H9 (cell line): ENCODE data around the gene ACOXL. TPM values are rescaled to one million over a fixed set of nuclear protein-coding genes. Genes with fewer than 3 reads are reported as not detected.

Experiments used
- DNase-seq: peaks from one replicate; pipeline ENCODE4 v3.0.0-alpha.2; 2017
- H2AFZ ChIP-seq: one replicate; pipeline ENCODE4 v1.6.1; 2013; ENCODE audit warnings: mild to moderate bottlenecking, low read length, control low read depth, moderate library complexity
- H2AK5ac ChIP-seq: 2 replicates; pipeline ENCODE4 v1.6.1; 2013; ENCODE audit warnings: low read length, control low read depth, mixed read lengths; ENCODE audit not compliant: insufficient read length
- H2BK120ac ChIP-seq: one replicate; pipeline ENCODE4 v1.6.1; 2013; ENCODE audit warnings: low read depth, mild to moderate bottlenecking, low read length, control low read depth, inconsistent platforms; ENCODE audit not compliant: poor library complexity, severe bottlenecking
- H2BK12ac ChIP-seq: 2 replicates; pipeline ENCODE4 v1.6.1; 2013; ENCODE audit warnings: low read length, control low read depth, mixed read lengths, low read depth; ENCODE audit not compliant: insufficient read length
- H2BK15ac ChIP-seq: 2 replicates; pipeline ENCODE4 v1.6.1; 2013; ENCODE audit warnings: low read depth, low read length, control low read depth
- H2BK20ac ChIP-seq: one replicate; pipeline ENCODE4 v1.6.1; 2013; ENCODE audit warnings: low read depth, mild to moderate bottlenecking, low read length, control low read depth, inconsistent platforms; ENCODE audit not compliant: poor library complexity, severe bottlenecking
- H2BK5ac ChIP-seq: 2 replicates; pipeline ENCODE4 v1.6.1; 2013; ENCODE audit warnings: low read length, control low read depth, mixed read lengths; ENCODE audit not compliant: insufficient read length
- H3K14ac ChIP-seq: 2 replicates; pipeline ENCODE4 v1.6.1; 2013; ENCODE audit warnings: low read length, control low read depth; ENCODE audit not compliant: insufficient read depth
- H3K18ac ChIP-seq: 2 replicates; pipeline ENCODE4 v1.6.1; 2013; ENCODE audit warnings: low read depth, mild to moderate bottlenecking, mixed read lengths, low read length, control low read depth; ENCODE audit not compliant: insufficient read length
- H3K23ac ChIP-seq: 2 replicates; pipeline ENCODE4 v1.6.1; 2013; ENCODE audit warnings: low read length, control low read depth, mixed read lengths, low read depth; ENCODE audit not compliant: insufficient read length
- H3K23me2 ChIP-seq: 2 replicates; pipeline ENCODE4 v1.6.1; 2013; ENCODE audit warnings: low read depth, mild to moderate bottlenecking, mixed read lengths, low read length, control low read depth; ENCODE audit not compliant: insufficient read length, poor library complexity, severe bottlenecking
- H3K27ac ChIP-seq: 2 replicates; pipeline ENCODE4 v1.5.1; 2013; ENCODE audit warnings: low read length, control low read depth, mixed read lengths, low read depth; ENCODE audit not compliant: insufficient read length
- H3K27me3 ChIP-seq: 2 replicates; pipeline ENCODE4 v1.6.1; 2013; ENCODE audit warnings: low read length, control low read depth, inconsistent platforms; ENCODE audit not compliant: insufficient read depth
- H3K4ac ChIP-seq: 2 replicates; pipeline ENCODE4 v1.6.1; 2013; ENCODE audit warnings: low read depth, mild to moderate bottlenecking, control low read depth, inconsistent platforms, low read length, moderate library complexity
- H3K4me1 ChIP-seq: 2 replicates; pipeline ENCODE4 v1.6.1; 2013; ENCODE audit warnings: low read length, control low read depth, inconsistent platforms; ENCODE audit not compliant: insufficient read depth
- H3K4me2 ChIP-seq: 2 replicates; pipeline ENCODE4 v1.6.1; 2013; ENCODE audit warnings: low read length, control low read depth, mixed read lengths; ENCODE audit not compliant: insufficient read length, insufficient read depth
- H3K56ac ChIP-seq: 2 replicates; pipeline ENCODE4 v1.6.1; 2013; ENCODE audit warnings: low read depth, mild to moderate bottlenecking, mixed read lengths, low read length, control low read depth; ENCODE audit not compliant: insufficient read length
- H3K79me1 ChIP-seq: 2 replicates; pipeline ENCODE4 v1.6.1; 2013; ENCODE audit warnings: low read depth, mild to moderate bottlenecking, moderate library complexity, low read length, control low read depth, inconsistent platforms; ENCODE audit not compliant: insufficient read depth, poor library complexity, severe bottlenecking
- H3K79me2 ChIP-seq: 2 replicates; pipeline ENCODE4 v1.6.1; 2013; ENCODE audit warnings: low read length, control low read depth, inconsistent platforms; ENCODE audit not compliant: insufficient read depth
- H3K9ac ChIP-seq: 2 replicates; pipeline ENCODE4 v1.6.1; 2013; ENCODE audit warnings: low read length, control low read depth, mixed read lengths; ENCODE audit not compliant: insufficient read length; ENCODE audit errors: extremely low read depth
- H3K9me3 ChIP-seq: one replicate; pipeline ENCODE4 v1.6.1; 2013; ENCODE audit warnings: low read depth, low read length, inconsistent platforms; ENCODE audit not compliant: control insufficient read depth
- H3T11ph ChIP-seq: one replicate; pipeline ENCODE4 v1.6.1; 2013; ENCODE audit warnings: mild to moderate bottlenecking, low read length, control low read depth, inconsistent platforms
- H4K20me1 ChIP-seq: one replicate; pipeline ENCODE4 v1.6.1; 2013; ENCODE audit not compliant: control insufficient read depth, insufficient read length, insufficient read depth
- H4K5ac ChIP-seq: 2 replicates; pipeline ENCODE4 v1.6.1; 2013; ENCODE audit warnings: low read depth, mild to moderate bottlenecking, mixed read lengths, low read length, control low read depth; ENCODE audit not compliant: insufficient read length
- H4K8ac ChIP-seq: replicated peaks from 2 replicates; pipeline ENCODE4 v1.6.1; 2013; ENCODE audit warnings: low read length, control low read depth, mixed read lengths, low read depth; ENCODE audit not compliant: insufficient read length
- H4K91ac ChIP-seq: 2 replicates; pipeline ENCODE4 v1.6.1; 2013; ENCODE audit warnings: low read depth, mild to moderate bottlenecking, moderate library complexity, mixed read lengths, low read length, control low read depth; ENCODE audit not compliant: insufficient read length
- H3K27ac Mint-ChIP-seq, 3 experiments: 2 replicates in 2 of 3; 3 replicates in 1 of 3; pipeline ENCODE4 v1.8.0; 2020 to 2021; ENCODE audit warnings: mixed read lengths in 3 of 3, mild to moderate bottlenecking in 1 of 3, moderate library complexity in 1 of 3
- H3K27me3 Mint-ChIP-seq: 2 replicates; pipeline ENCODE4 v1.8.0; 2021; ENCODE audit warnings: low read depth, mild to moderate bottlenecking, moderate library complexity, mixed read lengths
- H3K36me3 Mint-ChIP-seq, 3 experiments: 2 replicates in 2 of 3; 3 replicates in 1 of 3; pipeline ENCODE4 v1.8.0; 2020 to 2021; ENCODE audit warnings: low read depth in 3 of 3, mixed read lengths in 3 of 3; ENCODE audit not compliant: insufficient read depth in 1 of 3
- H3K4me1 Mint-ChIP-seq, 2 experiments: 2 replicates each; pipeline ENCODE4 v1.8.0; 2020; ENCODE audit warnings: mixed read lengths in 2 of 2
- H3K4me3 Mint-ChIP-seq, 2 experiments: 2 replicates in 1 of 2; 3 replicates in 1 of 2; pipeline ENCODE4 v1.8.0; 2020 to 2021; ENCODE audit warnings: mild to moderate bottlenecking in 2 of 2, mixed read lengths in 2 of 2, moderate library complexity in 1 of 2
- H3K9me3 Mint-ChIP-seq, 2 experiments: 2 replicates in 1 of 2; 3 replicates in 1 of 2; pipeline ENCODE4 v1.8.0; 2020; ENCODE audit warnings: mild to moderate bottlenecking in 2 of 2, mixed read lengths in 2 of 2, moderate library complexity in 1 of 2
- WGBS: extraction: QIAGEN DNeasy Blood & Tissue Kit; methylation state at CpG from one replicate; pipeline ENCODE4 v1.1.7; 2013; ENCODE audit warnings: missing lambda C conversion rate, low lambda C conversion rate, mixed read lengths; ENCODE audit not compliant: insufficient read length; ENCODE audit errors: extremely low coverage; 5-methylcytosine and 5-hydroxymethylcytosine counted together
- total RNA-seq: library from RNA; stranded (reverse); gene quantifications from 2 replicates; pipeline ENCODE4 v1.2.1, GENCODE V29; 2021
- TF ChIP-seq, protein P1 (sequence below): fragments of 200-600 bp; sonication (generic); conservative IDR thresholded peaks from 3 replicates; pipeline ENCODE4 v1.8.0; 2021; ENCODE audit warnings: antibody characterized with exemption, mild to moderate bottlenecking

Gene ACOXL
- total RNA-seq, 1 experiment from 2014 or later = 37.6 TPM

DNA sequence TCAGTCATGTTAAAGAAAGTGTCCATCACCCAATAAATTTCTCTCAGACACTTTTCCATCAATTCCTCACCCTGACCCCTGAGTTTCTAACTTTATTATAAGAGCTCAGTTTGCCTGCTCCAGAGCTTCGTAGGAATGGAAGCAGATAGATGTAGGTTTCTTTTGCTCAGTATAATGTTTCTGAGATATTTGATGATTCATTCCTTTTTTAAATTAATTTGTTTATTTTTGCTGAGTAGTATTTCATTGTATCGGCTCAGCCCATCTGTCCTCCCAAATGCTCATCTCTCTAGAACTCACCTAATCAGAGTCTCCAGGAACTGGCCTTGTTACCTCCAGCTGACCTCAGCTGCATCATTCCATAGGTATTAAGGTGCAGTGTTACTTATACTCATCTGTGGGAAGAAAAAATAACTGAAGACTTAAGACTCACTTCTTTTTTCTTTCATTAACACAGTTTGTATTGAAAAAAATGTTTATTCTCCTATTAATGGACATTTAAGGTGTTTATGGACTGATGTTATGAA is 376.4 kb downstream of the ACOXL start:
- H4K20me1 ChIP-seq = no peaks in the 10 kb centered on the region
- no peak overlapping the region for H3K18ac ChIP-seq
- no peaks in the 10 kb centered on the region for H3K4me1 Mint-ChIP-seq
- no CpG with 5 or more reads among the region's 2 CpGs for WGBS
- no peak overlapping the region for H3K56ac ChIP-seq
- no peak overlapping the region for H3T11ph ChIP-seq
- no peaks in the 10 kb centered on the region for H3K9me3 ChIP-seq
- H3K4me3 Mint-ChIP-seq = no peak overlapping the region
- no peak overlapping the region for H2BK20ac ChIP-seq
- H3K27ac Mint-ChIP-seq = no peak overlapping the region
- no peak overlapping the region for H2BK120ac ChIP-seq
- no peaks in the 10 kb centered on the region for H3K36me3 Mint-ChIP-seq
- H3K27me3 ChIP-seq = no peaks in the 10 kb centered on the region
- H2AFZ ChIP-seq = no peak overlapping the region
- H2BK12ac ChIP-seq = no peak overlapping the region
- no peak overlapping the region for H4K5ac ChIP-seq
- no peak overlapping the region for H3K4ac ChIP-seq
- H4K8ac ChIP-seq = no peak overlapping the region
- no peak overlapping the region for H3K9ac ChIP-seq
- H3K4me2 ChIP-seq = no peak overlapping the region
- no peaks in the 10 kb centered on the region; the same call in 1 of the 2 replicates for H3K27me3 Mint-ChIP-seq
- no peaks in the 10 kb centered on the region for H3K9me3 Mint-ChIP-seq
- no peak overlapping the region for H3K27ac ChIP-seq
- no peak overlapping the region for H3K23ac ChIP-seq
- no peak overlapping the region for H2BK15ac ChIP-seq
- no peak overlapping the region for H2BK5ac ChIP-seq
- no peak overlapping the region for H2AK5ac ChIP-seq
- no peak for DNase-seq
- no peak overlapping the region for H4K91ac ChIP-seq
- TF ChIP-seq, protein P1, sequence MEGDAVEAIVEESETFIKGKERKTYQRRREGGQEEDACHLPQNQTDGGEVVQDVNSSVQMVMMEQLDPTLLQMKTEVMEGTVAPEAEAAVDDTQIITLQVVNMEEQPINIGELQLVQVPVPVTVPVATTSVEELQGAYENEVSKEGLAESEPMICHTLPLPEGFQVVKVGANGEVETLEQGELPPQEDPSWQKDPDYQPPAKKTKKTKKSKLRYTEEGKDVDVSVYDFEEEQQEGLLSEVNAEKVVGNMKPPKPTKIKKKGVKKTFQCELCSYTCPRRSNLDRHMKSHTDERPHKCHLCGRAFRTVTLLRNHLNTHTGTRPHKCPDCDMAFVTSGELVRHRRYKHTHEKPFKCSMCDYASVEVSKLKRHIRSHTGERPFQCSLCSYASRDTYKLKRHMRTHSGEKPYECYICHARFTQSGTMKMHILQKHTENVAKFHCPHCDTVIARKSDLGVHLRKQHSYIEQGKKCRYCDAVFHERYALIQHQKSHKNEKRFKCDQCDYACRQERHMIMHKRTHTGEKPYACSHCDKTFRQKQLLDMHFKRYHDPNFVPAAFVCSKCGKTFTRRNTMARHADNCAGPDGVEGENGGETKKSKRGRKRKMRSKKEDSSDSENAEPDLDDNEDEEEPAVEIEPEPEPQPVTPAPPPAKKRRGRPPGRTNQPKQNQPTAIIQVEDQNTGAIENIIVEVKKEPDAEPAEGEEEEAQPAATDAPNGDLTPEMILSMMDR = no peak
- no peaks in the 10 kb centered on the region for H3K79me1 ChIP-seq
- no peak overlapping the region for H3K14ac ChIP-seq
- no peaks in the 10 kb centered on the region for H3K23me2 ChIP-seq
- H3K4me1 ChIP-seq = no peaks in the 10 kb centered on the region
- H3K79me2 ChIP-seq = no peaks in the 10 kb centered on the region
